HFFc6 (cell line): ENCODE data around the gene VAC14. TPM values are rescaled to one million over a fixed set of nuclear protein-coding genes. Genes with fewer than 3 reads are reported as not detected.

ENCODE experiments used
- DNase-seq: peaks from one replicate; pipeline ENCODE4 v3.0.0-alpha.2; 2018
- H3K27ac Mint-ChIP-seq: 2 replicates; pipeline ENCODE4 v1.8.0; 2020; ENCODE audit warnings: mild to moderate bottlenecking, mixed read lengths
- H3K27me3 Mint-ChIP-seq: 2 replicates; pipeline ENCODE4 v1.8.0; 2021; ENCODE audit warnings: mild to moderate bottlenecking, moderate library complexity, mixed read lengths; ENCODE audit not compliant: insufficient read depth
- H3K36me3 Mint-ChIP-seq: 2 replicates; pipeline ENCODE4 v1.8.0; 2021; ENCODE audit warnings: low read depth, mixed read lengths
- H3K4me1 Mint-ChIP-seq: 2 replicates; pipeline ENCODE4 v1.8.0; 2020; ENCODE audit warnings: low read depth, mixed read lengths
- H3K4me3 Mint-ChIP-seq: 2 replicates; pipeline ENCODE4 v1.8.0; 2020; ENCODE audit warnings: mild to moderate bottlenecking, moderate library complexity, mixed read lengths
- H3K9me3 Mint-ChIP-seq: 2 replicates; pipeline ENCODE4 v1.8.0; 2020; ENCODE audit warnings: mild to moderate bottlenecking, mixed read lengths
- total RNA-seq, 6 experiments: library from RNA; stranded (reverse); fragmentation: NEBNext Ultra II Directional; extraction: Animal tissue kit (Norgen Biotek cat#: 25700); gene quantifications; 2 replicates in 1 of 6; 3 replicates in 5 of 6; pipeline ENCODE4 v1.2.3, GENCODE V29; 2021
- TF ChIP-seq, protein P1 (sequence below): fragments of 200-600 bp; sonication (generic); IDR thresholded peaks from 2 replicates; pipeline ENCODE4 v1.5.0; 2021; ENCODE audit warnings: antibody characterized with exemption, mild to moderate bottlenecking

Gene VAC14
- total RNA-seq, 6 experiments from 2014 or later, result 34.5 to 45.5 (median 37.6) TPM

- H3K4me3 Mint-ChIP-seq, result no peak overlapping the region
- H3K9me3 Mint-ChIP-seq, result no peaks in the 10 kb centered on the region
- H3K36me3 Mint-ChIP-seq, result peaks cover 14% of the 10 kb centered on the region
- no peak for DNase-seq
- H3K27ac Mint-ChIP-seq, result no peak overlapping the region
- TF ChIP-seq, protein P1, sequence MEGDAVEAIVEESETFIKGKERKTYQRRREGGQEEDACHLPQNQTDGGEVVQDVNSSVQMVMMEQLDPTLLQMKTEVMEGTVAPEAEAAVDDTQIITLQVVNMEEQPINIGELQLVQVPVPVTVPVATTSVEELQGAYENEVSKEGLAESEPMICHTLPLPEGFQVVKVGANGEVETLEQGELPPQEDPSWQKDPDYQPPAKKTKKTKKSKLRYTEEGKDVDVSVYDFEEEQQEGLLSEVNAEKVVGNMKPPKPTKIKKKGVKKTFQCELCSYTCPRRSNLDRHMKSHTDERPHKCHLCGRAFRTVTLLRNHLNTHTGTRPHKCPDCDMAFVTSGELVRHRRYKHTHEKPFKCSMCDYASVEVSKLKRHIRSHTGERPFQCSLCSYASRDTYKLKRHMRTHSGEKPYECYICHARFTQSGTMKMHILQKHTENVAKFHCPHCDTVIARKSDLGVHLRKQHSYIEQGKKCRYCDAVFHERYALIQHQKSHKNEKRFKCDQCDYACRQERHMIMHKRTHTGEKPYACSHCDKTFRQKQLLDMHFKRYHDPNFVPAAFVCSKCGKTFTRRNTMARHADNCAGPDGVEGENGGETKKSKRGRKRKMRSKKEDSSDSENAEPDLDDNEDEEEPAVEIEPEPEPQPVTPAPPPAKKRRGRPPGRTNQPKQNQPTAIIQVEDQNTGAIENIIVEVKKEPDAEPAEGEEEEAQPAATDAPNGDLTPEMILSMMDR, result no peak
- no peaks in the 10 kb centered on the region; the same call in 1 of the 2 replicates for H3K27me3 Mint-ChIP-seq
- peaks cover 7% of the 10 kb centered on the region for H3K4me1 Mint-ChIP-seq
Observed at GRCh38 chr16:70726892-70727361, 74.0 kb downstream of the VAC14 start.

DNA sequence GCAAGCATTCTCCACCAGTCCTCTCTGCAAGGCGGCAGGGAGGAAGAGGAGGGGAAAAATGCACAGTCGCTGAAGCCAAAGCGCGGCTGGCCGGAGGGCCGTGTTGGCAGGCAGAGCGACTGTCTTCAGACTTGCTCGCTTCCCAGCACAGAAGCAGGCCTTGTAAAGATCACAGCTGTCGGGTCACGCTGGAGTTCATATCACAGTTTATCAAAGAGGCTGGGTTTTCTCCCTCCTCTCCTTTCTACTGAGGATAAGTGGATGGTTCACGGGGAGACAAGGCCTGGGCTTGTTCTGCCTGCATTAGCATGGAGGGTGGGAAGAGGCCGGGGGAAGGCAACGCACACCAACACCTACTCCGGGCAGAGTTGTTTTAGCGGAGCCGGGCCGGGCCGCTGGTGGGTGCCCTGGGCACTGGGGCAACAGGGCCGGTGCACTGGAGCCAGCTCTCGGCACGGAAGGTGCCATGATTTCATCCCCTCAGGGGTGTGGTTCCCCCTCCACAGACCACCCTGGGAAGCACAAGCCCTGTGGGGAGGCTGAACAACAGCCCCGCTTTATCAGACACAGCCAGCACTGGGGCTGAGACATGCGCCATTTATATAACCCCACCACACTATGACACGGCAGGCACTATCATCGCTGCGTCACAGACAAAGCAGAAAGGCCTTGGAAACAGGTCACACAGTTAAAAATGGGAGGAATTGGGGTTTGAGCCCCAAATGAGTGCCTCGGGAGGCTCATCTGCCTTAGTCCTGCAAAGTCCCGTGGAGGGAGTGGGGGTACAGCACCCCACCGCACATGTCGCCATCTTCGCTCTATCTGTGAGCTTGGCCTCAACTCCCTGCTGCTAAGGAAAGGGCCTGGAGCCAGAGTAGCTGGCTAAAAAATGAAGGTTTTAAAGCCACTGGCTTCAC, 74.8 kb downstream of the VAC14 start:
- H3K4me3 Mint-ChIP-seq, result no peak overlapping the region
- no peaks in the 10 kb centered on the region; the same call in 1 of the 2 replicates for H3K27me3 Mint-ChIP-seq
- no peak overlapping the region for H3K27ac Mint-ChIP-seq
- DNase-seq, result no peak
- H3K9me3 Mint-ChIP-seq, result no peaks in the 10 kb centered on the region
- H3K4me1 Mint-ChIP-seq, result peaks cover 3% of the 10 kb centered on the region
- peaks cover 9% of the 10 kb centered on the region for H3K36me3 Mint-ChIP-seq
- TF ChIP-seq, protein P1, result no peak

DNA sequence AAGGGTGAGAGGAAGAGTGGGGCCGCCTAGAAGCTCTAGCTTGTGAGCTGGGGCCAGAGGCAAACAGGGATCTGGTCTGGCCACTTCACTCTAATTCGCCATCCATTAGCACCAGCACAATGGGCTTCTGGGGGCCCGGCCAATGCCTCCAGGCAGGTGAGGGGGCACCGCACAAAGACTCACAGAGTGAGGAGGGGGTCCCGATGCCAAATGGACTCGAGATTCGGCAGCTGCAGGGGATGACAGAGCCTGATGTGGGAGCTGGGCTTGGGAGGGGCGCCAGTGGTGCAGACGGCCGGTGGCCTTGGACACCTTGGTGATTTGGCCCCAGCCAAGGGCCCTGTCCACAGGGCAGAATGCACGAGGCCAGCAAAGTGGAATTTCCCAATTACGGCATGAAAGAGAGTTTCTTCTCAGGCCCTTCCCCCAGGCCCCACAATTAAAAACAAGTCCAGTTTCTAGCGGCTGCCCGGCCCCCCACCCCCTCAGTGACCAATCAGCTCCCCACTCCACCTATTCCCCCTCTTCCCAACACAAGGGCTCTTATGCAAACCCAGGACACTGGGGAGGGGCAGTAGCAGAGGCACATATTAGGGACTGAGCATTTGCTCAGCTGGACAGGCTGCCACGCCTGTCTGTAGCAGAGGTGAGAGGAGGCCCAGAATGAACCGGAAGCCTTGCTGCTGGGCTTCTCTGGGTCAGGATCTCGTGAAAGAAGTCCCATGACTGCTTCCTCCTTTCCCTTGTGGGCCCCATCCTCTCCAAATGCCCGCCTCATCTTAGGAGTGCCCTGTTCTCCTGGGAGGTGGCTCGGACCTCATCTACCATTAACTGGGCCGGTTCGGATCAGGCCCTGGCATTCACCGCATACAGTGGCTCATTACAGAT, 75.7 kb downstream of the VAC14 start:
- H3K27ac Mint-ChIP-seq, result no peak overlapping the region

GRCh38 chr16:70724146-70725023, 76.6 kb downstream of the VAC14 start:
- Mint-ChIP-seq H3K36me3 (peaks cover 20% of the 10 kb centered on the region), H3K4me1 (peaks cover 10% of the 10 kb centered on the region; the same call in 1 of the 2 replicates), H3K27ac (no peak overlapping the region), H3K9me3 (no peaks in the 10 kb centered on the region), H3K27me3 (no peaks in the 10 kb centered on the region; the same call in 1 of the 2 replicates), H3K4me3 (no peak overlapping the region)
- no peak for DNase-seq
- TF ChIP-seq, protein P1, result no peak

More for the DNA sequence above, 75.7 kb downstream of the VAC14 start:
- Mint-ChIP-seq H3K27me3 (no peaks in the 10 kb centered on the region; the same call in 1 of the 2 replicates), H3K4me1 (peaks cover 9% of the 10 kb centered on the region; the same call in 1 of the 2 replicates), H3K9me3 (no peaks in the 10 kb centered on the region), H3K4me3 (no peak overlapping the region), H3K36me3 (peaks cover 15% of the 10 kb centered on the region)
- TF ChIP-seq, protein P1, result no peak
- DNase-seq, result no peak
